ENCODE measurements around the gene POC1A.
A peak's percentile ranks its signal among the peaks of the same experiment; 100 is the strongest.

Gene POC1A

GRCh38 chr3:52063026-52063723, 91.0 kb downstream of the POC1A start:
- DNase-seq, result no peak

- DNase-seq, result peak; percentile 81
Observed at GRCh38 chr3:52062505-52062904, 91.7 kb downstream of the POC1A start.

GRCh38 chr3:52061121-52061910, 92.9 kb downstream of the POC1A start:
- no peak for DNase-seq

- DNase-seq, result no peak
Observed at GRCh38 chr3:52059781-52060180, 94.4 kb downstream of the POC1A start.

- peak; percentile 25 for DNase-seq
Observed at GRCh38 chr3:52057812-52058495, 96.3 kb downstream of the POC1A start.

- DNase-seq, result peak; percentile 99
Observed at GRCh38 chr3:52056968-52057811, 97.0 kb downstream of the POC1A start.

GRCh38 chr3:52056521-52056967, 97.7 kb downstream of the POC1A start, which contains the start of gene DUSP7:
Gene DUSP7 (minus strand): TSS chr3:52056571. CDS start chr3:52056366, 205 bp downstream.
- peak; percentile 60 for DNase-seq

- DNase-seq, result peak; percentile 61
Observed at GRCh38 chr3:52055537-52056351, 98.5 kb downstream of the POC1A start.

GRCh38 chr3:52054661-52055511, 99.3 kb downstream of the POC1A start:
- DNase-seq, result no peak

GRCh38 chr3:52053307-52054304, 100.6 kb downstream of the POC1A start:
- no peak for DNase-seq

GRCh38 chr3:52052831-52053306, 101.4 kb downstream of the POC1A start:
- peak; percentile 80 for DNase-seq

- DNase-seq, result no peak
Observed at GRCh38 chr3:52051444-52051843, 102.8 kb downstream of the POC1A start.

- no peak for DNase-seq
Observed at GRCh38 chr3:52050571-52050970, 103.7 kb downstream of the POC1A start.

GRCh38 chr3:52049503-52049902, 104.7 kb downstream of the POC1A start:
- no peak for DNase-seq

GRCh38 chr3:52047295-52047960, 106.8 kb downstream of the POC1A start:
- DNase-seq, result no peak

- no peak for DNase-seq
Observed at GRCh38 chr3:52046902-52047239, 107.4 kb downstream of the POC1A start.

GRCh38 chr3:52046186-52046901, 107.9 kb downstream of the POC1A start:
- peak; percentile 98 for DNase-seq
